ENCODE results near the gene C7orf57.

GRCh38 chr7:48107926-48108472 is 72.7 kb downstream of the C7orf57 start:
- TF ChIP-seq CTCF (IDR thresholded peaks at IDR 0.05; ENCODE audit: low read length) (no peak), EZH2 (optimal IDR thresholded peaks at IDR 0.05; ENCODE audit: low read depth, low read length) (no peak), EZH2phosphoT487 (IDR thresholded peaks at IDR 0.05; ENCODE audit: low read length) (no peak)
